AG09319 (cell line): ENCODE measurements around the gene EML4.

Source experiments
- DNase-seq: peaks from one replicate; pipeline ENCODE4 v3.0.0-alpha.2; 2010; ENCODE audit warnings: low read depth; ENCODE audit errors: extremely low read depth
- TF ChIP-seq, protein P1 (sequence below): IDR thresholded peaks from 2 replicates; pipeline ENCODE4 v1.5.1; 2011; ENCODE audit warnings: low read depth, mild to moderate bottlenecking, inconsistent platforms, low read length, moderate library complexity

EML4 gene

DNA sequence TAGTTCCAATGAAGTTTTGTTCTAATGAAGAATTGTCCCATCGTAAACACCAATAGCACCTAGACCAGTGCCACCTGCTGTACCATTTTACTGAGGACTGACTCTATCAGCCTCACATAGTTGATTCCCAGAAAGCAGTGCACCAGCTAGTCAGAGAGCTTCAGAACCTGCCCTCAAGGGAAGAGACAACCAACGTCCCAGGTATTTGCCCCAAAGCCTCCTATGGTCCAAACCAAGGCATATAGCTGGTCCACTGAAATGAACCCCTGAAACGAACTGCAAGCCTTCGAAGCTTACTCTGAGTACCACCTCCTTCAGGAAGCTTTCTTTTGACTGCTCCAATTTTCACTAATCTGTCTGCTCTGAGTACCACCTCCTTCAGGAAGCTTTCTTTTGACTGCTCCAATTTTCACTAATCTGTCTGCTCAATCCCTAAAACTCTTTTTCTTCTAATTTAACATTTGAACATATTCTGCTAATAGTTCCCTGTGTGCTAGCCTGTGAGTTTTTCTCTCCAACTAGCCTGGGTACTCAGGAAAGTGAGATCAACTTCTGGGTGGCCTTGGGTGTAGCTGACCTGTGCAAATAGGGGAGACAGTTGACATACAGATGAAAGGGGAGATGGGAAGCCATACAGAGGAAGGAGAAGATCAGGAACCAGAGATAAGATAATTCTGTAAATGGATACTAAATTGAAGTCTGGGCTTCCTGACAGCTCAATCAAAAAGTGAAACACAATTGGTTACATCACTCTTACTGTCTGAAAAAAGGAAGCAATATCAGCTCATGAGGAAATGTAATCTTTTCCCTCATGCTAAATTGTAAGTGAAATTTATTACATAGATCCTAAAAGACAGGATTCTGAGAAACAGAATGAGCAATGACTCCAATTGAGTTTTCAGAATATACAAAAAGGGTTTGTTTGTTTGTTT lies 33.5 kb upstream of the EML4 start:
- TF ChIP-seq, protein P1, sequence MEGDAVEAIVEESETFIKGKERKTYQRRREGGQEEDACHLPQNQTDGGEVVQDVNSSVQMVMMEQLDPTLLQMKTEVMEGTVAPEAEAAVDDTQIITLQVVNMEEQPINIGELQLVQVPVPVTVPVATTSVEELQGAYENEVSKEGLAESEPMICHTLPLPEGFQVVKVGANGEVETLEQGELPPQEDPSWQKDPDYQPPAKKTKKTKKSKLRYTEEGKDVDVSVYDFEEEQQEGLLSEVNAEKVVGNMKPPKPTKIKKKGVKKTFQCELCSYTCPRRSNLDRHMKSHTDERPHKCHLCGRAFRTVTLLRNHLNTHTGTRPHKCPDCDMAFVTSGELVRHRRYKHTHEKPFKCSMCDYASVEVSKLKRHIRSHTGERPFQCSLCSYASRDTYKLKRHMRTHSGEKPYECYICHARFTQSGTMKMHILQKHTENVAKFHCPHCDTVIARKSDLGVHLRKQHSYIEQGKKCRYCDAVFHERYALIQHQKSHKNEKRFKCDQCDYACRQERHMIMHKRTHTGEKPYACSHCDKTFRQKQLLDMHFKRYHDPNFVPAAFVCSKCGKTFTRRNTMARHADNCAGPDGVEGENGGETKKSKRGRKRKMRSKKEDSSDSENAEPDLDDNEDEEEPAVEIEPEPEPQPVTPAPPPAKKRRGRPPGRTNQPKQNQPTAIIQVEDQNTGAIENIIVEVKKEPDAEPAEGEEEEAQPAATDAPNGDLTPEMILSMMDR: no peak
- DNase-seq: no peak

DNA sequence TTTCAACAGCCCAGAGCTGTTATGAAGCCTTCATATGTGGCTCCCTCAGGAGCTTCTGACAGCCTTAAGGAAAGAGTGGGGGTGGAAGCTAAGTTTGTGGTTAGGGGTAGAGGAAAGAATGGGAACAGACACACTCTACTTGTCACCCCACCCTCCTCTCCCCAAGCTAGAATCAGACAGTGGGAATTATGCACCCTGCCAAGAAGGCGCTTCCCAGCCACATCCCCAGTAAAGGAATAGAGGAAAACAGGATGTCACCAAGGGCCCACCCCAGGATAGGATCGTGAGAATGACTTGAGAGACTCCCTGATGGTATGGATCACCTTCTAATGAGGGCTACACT lies 32.4 kb upstream of the EML4 start:
- DNase-seq: no peak
- TF ChIP-seq, protein P1: no peak

DNA sequence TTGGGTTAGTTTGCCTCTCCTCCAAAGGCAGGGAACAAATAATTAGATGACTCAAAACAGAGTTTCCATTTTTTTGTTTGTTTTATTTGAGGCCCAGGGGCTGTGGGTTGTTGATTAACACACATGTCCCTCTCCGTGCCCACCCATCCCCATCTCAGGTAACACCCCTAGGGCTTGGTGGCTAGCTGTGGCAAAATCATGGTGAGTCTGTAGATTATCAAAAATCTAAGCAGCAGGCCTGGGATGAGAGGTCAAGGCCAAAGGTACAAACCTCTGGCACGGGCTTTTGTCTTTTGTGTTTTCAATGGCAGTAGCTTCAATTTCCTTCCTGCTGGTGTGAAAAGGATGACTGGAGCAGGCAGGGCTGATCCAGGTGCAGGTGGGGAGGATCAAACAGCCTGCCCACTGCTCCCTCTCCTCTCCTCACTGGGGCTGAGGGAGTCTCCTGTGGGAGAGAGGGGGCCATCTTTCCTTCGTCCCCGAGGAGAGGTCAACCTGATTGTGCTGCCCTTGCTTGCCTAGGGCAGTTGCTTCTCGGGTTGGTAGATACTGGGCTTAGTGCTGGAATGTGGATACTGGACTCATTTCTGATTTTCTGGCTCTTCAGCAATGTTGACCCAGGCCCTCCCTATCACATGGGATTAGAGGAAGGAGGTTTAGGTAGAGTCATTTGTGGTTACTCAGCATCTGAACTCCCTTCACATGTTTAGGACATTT lies 31.9 kb upstream of the EML4 start:
- DNase-seq: no peak
- TF ChIP-seq, protein P1: no peak

DNA sequence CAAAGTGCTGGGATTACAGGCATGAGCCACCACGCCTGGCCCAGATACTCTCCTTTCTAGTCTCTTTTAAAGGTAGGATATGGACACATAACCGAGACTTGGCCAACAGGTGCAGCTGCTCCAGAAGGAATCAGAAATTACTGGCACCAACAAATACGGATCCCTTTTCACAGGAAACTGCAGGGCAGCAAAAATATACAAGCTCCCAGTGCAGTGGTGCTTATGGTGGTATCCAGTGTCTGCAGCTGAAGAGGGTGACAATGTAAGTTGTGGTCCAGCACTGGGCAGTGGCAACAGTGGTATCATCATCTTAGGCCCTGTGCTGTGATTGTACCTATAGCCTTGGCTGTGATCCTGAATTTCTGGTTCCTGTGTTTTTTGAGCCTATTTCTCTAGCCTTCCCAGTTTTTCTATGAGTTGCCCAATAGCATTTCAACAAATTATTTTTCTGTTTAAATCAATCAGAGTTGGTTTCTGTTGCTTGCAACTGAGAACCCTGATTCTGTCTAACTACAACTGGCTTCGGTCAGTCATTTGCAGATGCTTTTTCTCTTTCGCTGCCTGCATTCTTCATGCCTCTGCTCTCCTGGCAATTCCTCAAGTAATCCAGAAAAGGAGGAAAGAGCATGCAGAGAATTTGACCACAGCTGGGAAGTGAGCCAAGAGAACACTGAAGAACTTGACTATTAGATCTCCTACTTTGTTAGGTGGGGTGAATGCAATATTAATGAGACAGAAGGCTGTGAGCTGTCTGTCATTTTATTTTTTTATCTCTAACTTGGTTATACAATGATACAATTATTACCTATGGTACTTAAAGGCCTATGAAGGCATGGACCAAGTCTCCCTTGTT lies 30.8 kb upstream of the EML4 start:
- TF ChIP-seq, protein P1: no peak
- peak; percentile 96 for DNase-seq

DNA sequence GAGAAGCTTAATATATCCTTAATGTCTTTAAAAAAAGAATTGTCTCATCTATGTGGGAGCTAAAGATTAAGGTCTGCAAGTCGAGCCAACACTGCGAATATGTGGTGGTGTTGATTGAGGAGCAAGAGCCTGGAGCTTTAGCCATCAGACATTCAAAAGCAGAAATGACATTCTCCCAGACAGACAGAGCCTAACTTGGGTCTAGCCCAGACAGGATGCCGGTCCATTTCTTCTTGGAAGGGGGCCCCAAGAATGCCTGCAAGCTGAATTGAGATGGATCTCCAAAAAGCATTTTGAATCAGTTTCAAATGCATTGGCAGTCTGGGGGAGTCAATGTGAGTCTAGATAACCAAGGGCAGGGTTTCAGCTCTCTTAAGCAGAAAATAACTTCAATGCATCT lies 30.1 kb upstream of the EML4 start:
- no peak for DNase-seq
- TF ChIP-seq, protein P1: no peak

DNA sequence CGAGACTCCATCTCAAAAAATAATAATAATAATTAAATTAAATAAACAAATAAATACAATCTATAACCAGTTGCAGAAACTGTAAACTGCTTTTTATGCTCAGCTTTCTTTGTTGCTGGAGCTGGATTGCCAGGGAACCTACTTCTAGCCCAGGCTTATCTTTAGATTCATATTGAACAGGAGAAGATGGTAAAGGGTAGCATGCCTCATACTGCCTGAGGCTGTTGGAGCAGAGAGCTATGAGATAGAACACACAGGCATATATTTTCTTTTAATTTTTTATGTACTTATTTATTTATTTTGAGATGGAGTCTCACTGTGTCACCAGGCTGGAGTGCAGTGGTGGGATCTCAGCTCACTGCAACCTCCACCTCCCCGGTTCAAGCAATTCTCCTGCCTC lies 28.7 kb upstream of the EML4 start:
- TF ChIP-seq, protein P1: no peak
- DNase-seq: no peak
